ENCODE results near the gene DDX54.
"Not testable (repeated sequence)": the region's sequence is repeated elsewhere in the genome, so short reads cannot be mapped to it uniquely, and the experiment has no call there.

The DDX54 gene

GRCh38 chr12:113128802-113129663 is 56.2 kb downstream of the DDX54 start:
- in situ Hi-C loops (cut with HindIII; ENCODE audit: low sequenced_read_pairs) = no loop called here

GRCh38 chr12:113127791-113128199 is 57.5 kb downstream of the DDX54 start:
- in situ Hi-C loops (cut with HindIII; ENCODE audit: low sequenced_read_pairs) = no loop called here

- in situ Hi-C loops (cut with HindIII; ENCODE audit: low sequenced_read_pairs) = no loop called here
Observed at GRCh38 chr12:113120670-113121370, 64.5 kb downstream of the DDX54 start.

- in situ Hi-C loops (cut with HindIII; ENCODE audit: low sequenced_read_pairs) = no loop called here
Observed at GRCh38 chr12:113119980-113120669, 65.2 kb downstream of the DDX54 start.

GRCh38 chr12:113118142-113118541 is 67.1 kb downstream of the DDX54 start:
- in situ Hi-C loops (cut with HindIII; ENCODE audit: low sequenced_read_pairs) = no loop called here

GRCh38 chr12:113117684-113118083 is 67.6 kb downstream of the DDX54 start:
- in situ Hi-C loops (cut with HindIII; ENCODE audit: low sequenced_read_pairs) = not testable (repeated sequence)

GRCh38 chr12:113116875-113117274 is 68.4 kb downstream of the DDX54 start:
- in situ Hi-C loops (cut with HindIII; ENCODE audit: low sequenced_read_pairs) = no loop called here

- in situ Hi-C loops (cut with HindIII; ENCODE audit: low sequenced_read_pairs) = no loop called here
Observed at GRCh38 chr12:113115455-113116126, 69.7 kb downstream of the DDX54 start.

- in situ Hi-C loops (cut with HindIII; ENCODE audit: low sequenced_read_pairs) = no loop called here
Observed at GRCh38 chr12:113114447-113115178, 70.7 kb downstream of the DDX54 start.

GRCh38 chr12:113113397-113113796 is 71.9 kb downstream of the DDX54 start:
- in situ Hi-C loops (cut with HindIII; ENCODE audit: low sequenced_read_pairs) = no loop called here

- in situ Hi-C loops (cut with HindIII; ENCODE audit: low sequenced_read_pairs) = no loop called here
Observed at GRCh38 chr12:113112043-113112899, 73.0 kb downstream of the DDX54 start.

GRCh38 chr12:113111247-113111646 is 74.0 kb downstream of the DDX54 start:
- in situ Hi-C loops (cut with HindIII; ENCODE audit: low sequenced_read_pairs) = no loop called here

GRCh38 chr12:113109872-113110599 is 75.2 kb downstream of the DDX54 start:
- in situ Hi-C loops (cut with HindIII; ENCODE audit: low sequenced_read_pairs) = no loop called here

- in situ Hi-C loops (cut with HindIII; ENCODE audit: low sequenced_read_pairs) = no loop called here
Observed at GRCh38 chr12:113109360-113109759, 75.9 kb downstream of the DDX54 start.

GRCh38 chr12:113108308-113108707 is 77.0 kb downstream of the DDX54 start:
- in situ Hi-C loops (cut with HindIII; ENCODE audit: low sequenced_read_pairs) = no loop called here
